ENCODE results near the gene FIG4. TPM values are rescaled to one million over a fixed set of nuclear protein-coding genes. Genes with fewer than 3 reads are reported as not detected.

The FIG4 gene
- total and polyA plus RNA-seq, 2 of the 13 experiments (the other 11 are each of a cell fraction or from before 2014, with no cell fraction given), result 5.5 to 7.9 TPM

- CTCF ChIA-PET (ENCODE audit: low intra/inter-chr PET ratio, low total read pairs), result no interaction called here
- Histone ChIP-seq H4K20me1 (ENCODE audit: insufficient read depth, low read length) (no peaks in the 10 kb centered on the region), H3K4me1 (ENCODE audit: insufficient read depth, low read length) (no peaks in the 10 kb centered on the region), H3K79me2 (ENCODE audit: insufficient read depth, low read length) (no peaks in the 10 kb centered on the region), H3K9ac (ENCODE audit: insufficient read depth, low read depth, low read length) (no peak overlapping the region), H3K27ac (ENCODE audit: extremely low read length, insufficient read depth, low read length) (no peak overlapping the region), H3K4me3 (replicated peaks in 1 of 3; ENCODE audit: insufficient read depth in 1 of 3, low read depth in 2 of 3, low read length in 3 of 3) (no peak overlapping the region), H3K27me3 (ENCODE audit: control insufficient read depth in 1 of 2, insufficient read depth in 2 of 2, low read length in 2 of 2) (no peaks in the 10 kb centered on the region), H3K4me2 (ENCODE audit: low read depth, low read length) (no peak overlapping the region), H3K36me3 (replicated peaks in 1 of 2; ENCODE audit: control insufficient read depth in 1 of 2, insufficient read depth in 2 of 2, low read length in 2 of 2) (no peaks in the 10 kb centered on the region; a peak in 1 of 5 replicates), H2AFZ (ENCODE audit: low read length) (no peak overlapping the region), H3K9me3 (ENCODE audit: low read length) (no peaks in the 10 kb centered on the region)
- in situ Hi-C loops (cut with HindIII; ENCODE audit: extremely low pct_ligation_motif_present, low pct_unique_long_range_greater_than_20kb), result no loop called here
- no TSS peak for BruUV-seq (replicated peaks)
- DNase-seq (ENCODE audit: low spot score) (no peak), ATAC-seq (no peak), FAIRE-seq (no peak)
- POLR2A ChIA-PET, result no interaction called here
- intact Hi-C loops (cut with micrococcal nuclease; ENCODE audit: unreplicated experiment), result no loop called here
- TF ChIP-seq THAP9 (CRISPR knock-in tag; IDR thresholded peaks at IDR 0.05; ENCODE audit: borderline replicate concordance), result no peak
- no peak for TF ChIP-seq BHLHE40 (IDR thresholded peaks at IDR 0.05; ENCODE audit: low read length)
- TF ChIP-seq SRSF1 (optimal IDR thresholded peaks at IDR 0.05; ENCODE audit: low read depth, low read length), result no peak
- TF ChIP-seq ZSCAN31 (CRISPR knock-in tag; IDR thresholded peaks at IDR 0.05; ENCODE audit: low read depth), result no peak
- TF ChIP-seq, protein P1, sequence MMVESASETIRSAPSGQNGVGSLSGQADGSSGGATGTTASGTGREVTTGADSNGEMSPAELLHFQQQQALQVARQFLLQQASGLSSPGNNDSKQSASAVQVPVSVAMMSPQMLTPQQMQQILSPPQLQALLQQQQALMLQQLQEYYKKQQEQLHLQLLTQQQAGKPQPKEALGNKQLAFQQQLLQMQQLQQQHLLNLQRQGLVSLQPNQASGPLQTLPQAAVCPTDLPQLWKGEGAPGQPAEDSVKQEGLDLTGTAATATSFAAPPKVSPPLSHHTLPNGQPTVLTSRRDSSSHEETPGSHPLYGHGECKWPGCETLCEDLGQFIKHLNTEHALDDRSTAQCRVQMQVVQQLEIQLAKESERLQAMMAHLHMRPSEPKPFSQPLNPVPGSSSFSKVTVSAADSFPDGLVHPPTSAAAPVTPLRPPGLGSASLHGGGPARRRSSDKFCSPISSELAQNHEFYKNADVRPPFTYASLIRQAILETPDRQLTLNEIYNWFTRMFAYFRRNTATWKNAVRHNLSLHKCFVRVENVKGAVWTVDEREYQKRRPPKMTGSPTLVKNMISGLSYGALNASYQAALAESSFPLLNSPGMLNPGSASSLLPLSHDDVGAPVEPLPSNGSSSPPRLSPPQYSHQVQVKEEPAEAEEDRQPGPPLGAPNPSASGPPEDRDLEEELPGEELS (CRISPR knock-in tag; IDR thresholded peaks at IDR 0.05), result no peak
- TF ChIP-seq SUZ12 (IDR thresholded peaks at IDR 0.05; ENCODE audit: low read depth, low read length), result no peak
Measured at GRCh38 chr6:109672839-109673238, 18.3 kb upstream of the FIG4 start.

Data from HepG2 (cell line).